A673 (cell line): ENCODE data around the gene SCRN2.

Experiments used
- EZH2 ChIP-seq: fragments of 200-600 bp; sonication (generic); IDR thresholded peaks from 2 replicates; pipeline ENCODE4 v1.6.1; 2017; ENCODE audit warnings: borderline replicate concordance, low read depth, mild to moderate bottlenecking, mixed read lengths, antibody characterized with exemption, low read length; ENCODE audit not compliant: poor library complexity, severe bottlenecking
- TF ChIP-seq, protein P1 (sequence below): fragments of 300-800, 200-600 bp; sonication (generic); conservative IDR thresholded peaks from 2 replicates; pipeline ENCODE4 v1.5.1; 2017; ENCODE audit warnings: low read depth, mild to moderate bottlenecking, antibody characterized with exemption, low read length, moderate library complexity, mixed read lengths

DNA sequence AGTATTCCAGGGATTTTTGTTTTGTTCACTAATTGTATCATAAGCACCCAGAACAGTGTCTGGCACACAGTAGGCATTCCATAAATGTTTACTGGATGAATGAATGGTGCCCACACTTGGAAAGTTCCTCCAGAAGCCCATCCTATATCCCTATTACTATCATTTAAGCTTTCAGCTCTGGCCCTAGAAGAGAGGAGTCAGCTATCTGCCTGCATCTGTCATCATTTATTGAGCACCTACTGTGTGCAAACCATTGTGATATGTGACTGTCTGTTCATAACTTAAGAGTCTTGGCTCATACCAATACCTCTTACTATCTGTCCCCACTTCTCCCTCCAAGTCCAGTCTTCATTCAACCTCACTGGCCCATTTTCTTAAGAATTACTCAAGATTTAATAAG is 30.0 kb upstream of the SCRN2 start:
- TF ChIP-seq, protein P1, sequence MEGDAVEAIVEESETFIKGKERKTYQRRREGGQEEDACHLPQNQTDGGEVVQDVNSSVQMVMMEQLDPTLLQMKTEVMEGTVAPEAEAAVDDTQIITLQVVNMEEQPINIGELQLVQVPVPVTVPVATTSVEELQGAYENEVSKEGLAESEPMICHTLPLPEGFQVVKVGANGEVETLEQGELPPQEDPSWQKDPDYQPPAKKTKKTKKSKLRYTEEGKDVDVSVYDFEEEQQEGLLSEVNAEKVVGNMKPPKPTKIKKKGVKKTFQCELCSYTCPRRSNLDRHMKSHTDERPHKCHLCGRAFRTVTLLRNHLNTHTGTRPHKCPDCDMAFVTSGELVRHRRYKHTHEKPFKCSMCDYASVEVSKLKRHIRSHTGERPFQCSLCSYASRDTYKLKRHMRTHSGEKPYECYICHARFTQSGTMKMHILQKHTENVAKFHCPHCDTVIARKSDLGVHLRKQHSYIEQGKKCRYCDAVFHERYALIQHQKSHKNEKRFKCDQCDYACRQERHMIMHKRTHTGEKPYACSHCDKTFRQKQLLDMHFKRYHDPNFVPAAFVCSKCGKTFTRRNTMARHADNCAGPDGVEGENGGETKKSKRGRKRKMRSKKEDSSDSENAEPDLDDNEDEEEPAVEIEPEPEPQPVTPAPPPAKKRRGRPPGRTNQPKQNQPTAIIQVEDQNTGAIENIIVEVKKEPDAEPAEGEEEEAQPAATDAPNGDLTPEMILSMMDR = no peak
- no peak for TF ChIP-seq EZH2
